Right lobe of liver (tissue), 4 donors: ENCODE data around the gene ZEB1.
A peak's percentile ranks its signal among the peaks of the same experiment; 100 is the strongest.

Experiments
- CTCF ChIP-seq, 4 donors: fragments of 200-600 bp in 3 of 4; fragments of 450-650 bp in 1 of 4; IDR thresholded peaks; one replicate each; pipeline versions ENCODE4 v1.5.1 to v1.8.0; 2016 to 2022; ENCODE audit warnings: antibody characterized with exemption in 4 of 4, mild to moderate bottlenecking in 2 of 4
- POLR2A ChIP-seq: fragments of 450-650 bp; IDR thresholded peaks from one replicate; pipeline ENCODE4 v1.6.1; 2017; ENCODE audit warnings: antibody characterized with exemption, mild to moderate bottlenecking
- donor health status: DM: no; HTN: no; CAD: no.
- donor health status: DM: no; HTN: no; CAD: no.
- donor health status: DM: no; HTN: yes; CAD: no.

GRCh38 chr10:31320550-31321211 lies 1.7 kb downstream of the ZEB1 start:
- TF ChIP-seq POLR2A (peak; percentile 13), CTCF (IDR thresholded peaks at IDR 0.05) (no peak)
